ENCODE results near the gene CSPG4.
"Not testable (repeated sequence)": the region's sequence is repeated elsewhere in the genome, so short reads cannot be mapped to it uniquely, and the experiment has no call there.

The CSPG4 gene

DNA sequence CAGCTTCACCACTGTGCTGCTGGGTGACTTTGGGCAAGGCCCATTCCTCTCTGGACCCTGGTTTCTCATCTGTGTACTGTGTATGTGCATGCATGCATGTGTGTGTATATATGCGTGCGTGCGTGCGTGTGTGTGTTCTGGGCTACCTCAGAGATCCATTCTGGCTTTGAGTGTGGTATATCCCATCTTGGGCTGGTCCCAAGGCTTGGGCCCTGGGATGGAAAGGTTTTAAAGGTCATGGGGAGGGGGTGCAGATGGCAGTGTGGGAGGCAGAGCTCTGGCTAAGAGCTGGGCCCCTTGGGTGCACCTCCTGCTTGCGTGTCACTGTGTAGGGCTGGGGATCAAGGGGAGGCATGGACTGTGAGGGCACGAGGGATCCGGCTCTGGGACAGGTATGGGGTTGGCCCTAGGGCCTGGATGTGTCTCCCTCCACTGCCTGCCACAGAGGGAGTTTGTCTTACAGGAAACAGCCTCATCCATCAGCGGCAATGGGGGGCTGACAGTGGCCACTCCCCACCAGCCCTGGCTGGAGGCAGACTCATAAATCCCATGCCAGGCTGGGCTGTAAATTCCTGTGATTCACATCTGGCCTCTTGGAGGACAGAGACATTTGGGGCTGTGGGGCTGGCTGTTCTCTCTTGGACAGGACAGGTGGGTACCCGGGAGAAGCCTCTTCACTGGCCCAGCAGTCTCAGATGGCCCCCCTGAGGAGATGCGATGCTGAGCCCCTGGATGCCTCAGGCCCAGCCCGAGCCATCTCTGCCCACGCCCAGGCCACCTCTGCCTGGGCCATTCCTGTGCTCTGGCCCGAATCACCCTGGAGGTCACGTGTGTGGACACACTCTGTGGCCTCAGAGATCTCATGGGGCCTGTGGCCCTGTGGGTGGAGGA lies 21.4 kb upstream of the CSPG4 start:
- TF ChIP-seq CTCF (IDR thresholded peaks at IDR 0.05; ENCODE audit: insufficient read depth, low read depth, low read length, missing control alignments): no peak
- H3K4me3 ChIP-seq (ENCODE audit: low read depth, low read length): no peak overlapping the region
- no peak for DNase-seq (ENCODE audit: low read depth)

DNA sequence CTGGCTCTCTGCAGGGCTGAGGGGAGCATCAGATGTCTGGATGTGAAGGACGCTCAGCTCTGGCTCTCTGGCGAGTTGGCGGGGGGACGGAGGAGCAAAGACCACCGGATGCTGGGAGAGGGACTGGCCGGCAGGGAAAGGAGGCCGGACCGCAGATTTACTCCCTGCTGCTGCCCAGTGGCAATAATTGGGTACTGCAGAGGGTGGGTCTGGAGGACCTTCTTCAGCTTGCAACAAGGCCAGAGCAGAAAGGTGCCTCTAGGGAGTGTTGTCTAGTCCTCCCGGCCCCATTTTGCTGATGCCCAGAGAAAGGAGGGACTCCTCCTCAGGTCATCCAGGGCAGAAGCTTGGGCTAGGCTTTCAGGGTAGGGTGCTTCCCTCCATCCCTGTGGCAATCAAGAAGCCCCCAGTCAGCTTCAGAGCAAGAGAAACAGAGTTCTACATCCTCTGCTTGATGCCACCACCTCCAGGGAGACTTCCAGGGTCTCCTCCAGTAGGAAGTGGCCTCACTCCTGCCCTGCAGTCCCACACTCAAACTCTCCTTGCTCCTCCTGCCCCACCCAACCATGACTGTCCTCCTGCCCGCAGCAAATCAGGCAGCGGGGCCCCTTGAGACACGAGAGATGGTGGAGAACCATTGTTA lies 20.3 kb upstream of the CSPG4 start:
- H3K4me3 ChIP-seq (ENCODE audit: low read depth, low read length): no peak overlapping the region
- peak; percentile 70 for DNase-seq (ENCODE audit: low read depth)
- TF ChIP-seq CTCF (IDR thresholded peaks at IDR 0.05; ENCODE audit: insufficient read depth, low read depth, low read length, missing control alignments): peak; percentile 83

DNA sequence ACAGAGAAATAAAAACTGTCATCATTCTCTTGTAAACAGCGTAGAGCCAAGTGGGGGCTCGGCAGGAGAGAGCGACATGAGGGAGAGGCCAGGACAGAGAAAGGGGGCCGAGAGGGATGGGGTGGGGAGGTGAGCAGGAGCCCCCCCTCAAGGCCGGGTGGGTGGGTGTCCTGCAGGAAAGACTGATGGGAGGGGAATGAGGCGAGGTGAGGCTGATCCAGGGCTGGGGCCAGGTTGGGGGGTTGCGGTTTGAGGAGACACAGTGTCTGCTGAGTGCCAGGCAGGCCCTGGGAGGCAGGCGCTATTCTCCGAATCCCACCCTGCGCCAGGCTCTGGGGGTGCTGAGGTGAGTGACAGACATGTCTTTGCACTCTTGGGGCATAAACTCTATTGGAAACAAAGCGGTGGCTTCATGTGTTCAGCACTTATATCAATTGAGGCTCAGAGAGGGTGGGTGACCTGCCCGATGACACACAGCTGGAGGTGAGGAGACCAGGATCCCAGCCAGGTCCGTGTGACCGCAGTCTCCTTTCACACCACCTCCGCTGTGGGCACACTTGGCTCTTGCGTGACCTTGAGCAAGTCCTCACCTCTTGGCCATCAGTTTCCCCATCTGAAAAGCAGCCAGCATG lies 19.6 kb upstream of the CSPG4 start:
- H3K4me3 ChIP-seq (ENCODE audit: low read depth, low read length): no peak overlapping the region
- TF ChIP-seq CTCF (IDR thresholded peaks at IDR 0.05; ENCODE audit: insufficient read depth, low read depth, low read length, missing control alignments): no peak
- DNase-seq (ENCODE audit: low read depth): no peak

- no peak for DNase-seq (ENCODE audit: low read depth)
- H3K4me3 ChIP-seq (ENCODE audit: low read depth, low read length): no peak overlapping the region
- TF ChIP-seq CTCF (IDR thresholded peaks at IDR 0.05; ENCODE audit: insufficient read depth, low read depth, low read length, missing control alignments): no peak
These were observed 18.9 kb upstream of the CSPG4 start for GRCh38 chr15:75731248-75732151.

DNA sequence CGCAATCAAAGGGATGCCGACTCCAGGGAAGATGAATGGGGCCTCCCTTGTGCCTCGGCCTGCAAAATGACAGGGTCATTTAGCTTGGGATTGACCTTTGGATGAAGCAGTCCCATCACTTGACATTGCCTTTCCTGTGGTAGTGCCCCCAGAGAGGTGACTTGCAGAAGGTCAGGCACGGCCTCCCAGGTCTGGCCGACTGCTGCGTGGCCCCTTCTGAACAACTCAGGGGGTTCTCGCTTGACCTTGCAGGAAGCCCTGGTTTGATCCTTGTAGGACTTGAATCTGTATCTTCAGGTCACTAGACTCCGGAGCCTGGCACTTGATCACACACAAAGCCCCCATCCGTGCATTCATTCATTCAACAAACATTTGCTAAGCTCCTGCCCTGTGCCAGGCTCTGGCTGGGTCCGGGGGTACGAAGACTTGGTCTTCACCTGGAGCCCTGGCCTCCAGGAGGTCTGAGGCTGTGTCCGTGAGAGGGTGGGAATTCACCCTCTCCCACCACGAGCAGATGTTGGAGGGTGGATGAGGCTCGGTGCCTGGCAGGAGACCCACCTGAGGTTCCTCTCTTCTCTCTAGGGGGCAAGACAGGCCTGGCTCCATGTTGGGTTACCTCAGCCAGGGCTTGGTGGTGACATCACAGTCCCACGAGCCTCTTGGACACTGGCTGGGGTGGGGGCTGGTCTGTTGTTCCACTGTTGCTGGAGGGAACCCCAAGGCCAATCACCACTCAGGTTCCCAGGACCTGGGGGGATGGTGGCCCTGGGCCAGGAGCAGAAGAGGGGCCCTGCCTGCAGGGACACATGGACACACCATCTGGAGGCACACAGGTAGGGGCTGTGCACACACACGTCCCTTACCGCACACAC lies 18.0 kb upstream of the CSPG4 start:
- not testable (repeated sequence) for H3K4me3 ChIP-seq (ENCODE audit: low read depth, low read length); DNase-seq (ENCODE audit: low read depth)

DNA sequence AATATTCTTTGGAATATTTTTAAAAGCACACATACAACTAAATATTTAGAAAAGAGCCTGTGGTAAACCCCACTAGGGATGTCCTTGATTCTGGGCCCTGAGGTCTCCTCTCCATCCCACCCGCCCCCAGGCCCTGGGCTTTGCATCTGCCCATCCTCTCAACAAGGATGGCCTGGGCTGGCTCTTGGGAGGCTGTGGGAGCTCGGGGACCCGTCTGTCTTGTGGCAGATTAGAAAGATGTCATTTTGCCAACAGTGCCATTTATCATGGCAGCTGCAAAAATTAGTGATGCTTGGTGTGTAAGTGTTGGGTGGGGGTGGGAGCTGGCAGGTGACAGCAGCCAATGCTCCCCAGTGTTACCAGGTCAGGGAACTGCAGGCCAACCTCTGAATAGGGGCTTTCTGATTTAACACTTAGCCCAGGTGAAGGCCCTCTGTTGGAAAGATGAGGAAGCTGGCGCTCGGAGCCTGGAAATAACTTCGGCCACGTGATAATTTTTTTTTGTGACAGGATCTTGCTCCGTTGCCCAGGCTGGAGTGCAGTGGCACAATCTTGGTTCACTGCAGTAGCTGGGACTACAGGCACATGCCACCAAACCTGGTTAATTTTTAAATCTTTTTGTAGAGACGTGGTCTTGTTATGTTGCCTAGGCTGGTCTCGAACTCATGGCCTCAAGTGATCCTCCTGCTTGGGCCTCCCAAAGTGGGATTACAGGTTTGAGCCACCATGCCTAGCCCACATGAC lies 16.9 kb upstream of the CSPG4 start:
- TF ChIP-seq CTCF (IDR thresholded peaks at IDR 0.05; ENCODE audit: insufficient read depth, low read depth, low read length, missing control alignments): no peak
- H3K4me3 ChIP-seq (ENCODE audit: low read depth, low read length): no peak overlapping the region
- DNase-seq (ENCODE audit: low read depth): no peak
